ENCODE measurements around the gene ABHD8.

ABHD8 gene

DNA sequence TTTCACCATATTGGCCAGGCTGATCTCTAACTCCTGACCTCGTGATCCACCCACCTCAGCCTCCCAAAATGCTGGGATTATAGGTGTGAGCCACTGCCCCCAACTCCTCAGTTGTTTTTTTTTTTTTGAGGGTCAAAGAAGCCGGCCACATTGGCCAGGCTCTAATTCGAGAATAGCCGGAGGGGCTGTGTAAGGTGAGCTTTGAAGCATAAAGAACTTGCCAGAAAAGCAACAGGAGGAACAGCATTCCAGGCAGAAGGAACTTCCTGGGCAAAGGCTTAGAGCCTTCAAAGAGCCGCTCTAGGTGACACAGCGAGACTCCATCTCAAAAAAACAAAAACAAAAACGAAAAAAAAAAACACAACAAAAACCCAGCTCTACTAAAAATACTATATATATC, 37.2 kb downstream of the ABHD8 start:
- TF ChIP-seq POLR2AphosphoS5 (IDR thresholded peaks at IDR 0.05; ENCODE audit: borderline replicate concordance, low read depth, low read length) (no peak), EZH2 (IDR thresholded peaks at IDR 0.05) (no peak), FOXP2 (optimal IDR thresholded peaks at IDR 0.05; ENCODE audit: control extremely low read depth, extremely low read length, insufficient read depth) (no peak)
- Histone ChIP-seq H3K9me3 (ENCODE audit: low read depth, low read length) (no peaks in the 10 kb centered on the region), H3K27ac (no peak overlapping the region), H3K9ac (ENCODE audit: insufficient read length) (no peak overlapping the region), H3K36me3 (ENCODE audit: insufficient read depth, low read length) (peaks cover 4% of the 10 kb centered on the region; the same call in 1 of the 2 replicates), H3K4me3 (no peak overlapping the region)
- no peak for DNase-seq (ENCODE audit: low read depth, low spot score)

GRCh38 chr19:17264641-17264979, 38.6 kb downstream of the ABHD8 start, which contains the start of gene USHBP1:
USHBP1 (minus strand) TSS chr19:17264745; CDS start chr19:17264299, 446 bp downstream.
- no peak within 1 kb of the TSS for H3K27ac ChIP-seq
- no peak within 1 kb of the TSS for H3K9ac ChIP-seq (ENCODE audit: insufficient read length)
- no peak within 1 kb of the TSS for H3K4me3 ChIP-seq
- H3K36me3 ChIP-seq (ENCODE audit: insufficient read depth, low read length), result peaks cover 4% of the 10 kb centered on the region; the same call in 1 of the 2 replicates
- TF ChIP-seq EZH2 (IDR thresholded peaks at IDR 0.05) (no peak), POLR2AphosphoS5 (IDR thresholded peaks at IDR 0.05; ENCODE audit: borderline replicate concordance, low read depth, low read length) (no peak), FOXP2 (optimal IDR thresholded peaks at IDR 0.05; ENCODE audit: control extremely low read depth, extremely low read length, insufficient read depth) (no peak)
- no peak for DNase-seq (ENCODE audit: low read depth, low spot score)
- no peaks in the 10 kb centered on the region for H3K9me3 ChIP-seq (ENCODE audit: low read depth, low read length)

DNA sequence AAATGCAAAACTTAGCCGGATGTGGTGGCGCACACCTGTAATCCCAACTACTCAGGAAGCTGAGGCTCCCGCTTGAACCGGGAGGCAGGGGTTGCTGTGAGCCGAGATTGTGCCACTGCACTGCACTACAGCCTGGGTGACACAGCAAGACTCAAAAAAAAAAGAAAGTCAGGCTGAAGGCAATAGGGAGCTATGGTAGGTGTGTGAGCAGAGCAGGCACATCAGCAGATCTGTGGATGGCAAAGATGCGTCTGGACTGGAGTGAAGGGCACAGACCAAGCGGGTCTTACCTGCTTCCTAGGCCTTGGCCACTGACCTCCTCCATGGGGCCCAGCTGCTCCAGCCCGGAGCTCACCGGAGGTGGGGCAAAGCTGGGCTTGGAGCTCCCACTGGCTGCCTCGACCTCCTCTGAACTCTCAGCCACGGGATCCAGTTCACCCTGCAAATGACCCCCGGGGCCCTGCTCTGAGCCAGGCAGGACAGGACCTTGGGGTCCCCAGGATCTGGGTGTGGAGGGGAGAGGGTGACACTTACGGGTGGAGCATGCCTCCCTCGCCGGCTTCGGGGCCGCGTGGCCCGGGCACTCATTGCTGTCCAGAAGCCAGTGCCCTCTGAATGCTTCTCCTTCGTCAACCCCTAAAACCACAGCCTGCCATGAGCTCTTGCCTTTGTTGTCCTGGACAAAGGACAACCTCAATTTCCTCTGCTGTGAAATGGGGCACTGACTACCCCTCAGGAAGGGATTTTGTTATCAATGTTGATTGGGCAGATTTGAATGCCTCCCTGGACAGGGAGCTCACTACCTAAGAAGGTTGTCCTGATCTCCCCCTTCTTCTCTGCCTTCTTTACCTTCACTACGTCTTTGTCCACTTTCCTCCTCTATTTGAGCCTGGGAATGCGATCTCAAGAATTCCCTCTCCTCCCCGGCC, 39.2 kb downstream of the ABHD8 start:
- no peak for DNase-seq (ENCODE audit: low read depth, low spot score)
- Histone ChIP-seq H3K36me3 (ENCODE audit: insufficient read depth, low read length) (peaks cover 2% of the 10 kb centered on the region; the same call in 1 of the 2 replicates), H3K9ac (ENCODE audit: insufficient read length) (no peak overlapping the region), H3K4me3 (no peak overlapping the region), H3K27ac (no peak overlapping the region), H3K9me3 (ENCODE audit: low read depth, low read length) (no peaks in the 10 kb centered on the region)
- TF ChIP-seq FOXP2 (optimal IDR thresholded peaks at IDR 0.05; ENCODE audit: control extremely low read depth, extremely low read length, insufficient read depth) (no peak), POLR2AphosphoS5 (IDR thresholded peaks at IDR 0.05; ENCODE audit: borderline replicate concordance, low read depth, low read length) (no peak), EZH2 (IDR thresholded peaks at IDR 0.05) (no peak)

GRCh38 chr19:17262557-17262956, 40.7 kb downstream of the ABHD8 start:
- no peak overlapping the region for H3K4me3 ChIP-seq
- TF ChIP-seq EZH2 (IDR thresholded peaks at IDR 0.05) (no peak), FOXP2 (optimal IDR thresholded peaks at IDR 0.05; ENCODE audit: control extremely low read depth, extremely low read length, insufficient read depth) (no peak), POLR2AphosphoS5 (IDR thresholded peaks at IDR 0.05; ENCODE audit: borderline replicate concordance, low read depth, low read length) (no peak)

DNA sequence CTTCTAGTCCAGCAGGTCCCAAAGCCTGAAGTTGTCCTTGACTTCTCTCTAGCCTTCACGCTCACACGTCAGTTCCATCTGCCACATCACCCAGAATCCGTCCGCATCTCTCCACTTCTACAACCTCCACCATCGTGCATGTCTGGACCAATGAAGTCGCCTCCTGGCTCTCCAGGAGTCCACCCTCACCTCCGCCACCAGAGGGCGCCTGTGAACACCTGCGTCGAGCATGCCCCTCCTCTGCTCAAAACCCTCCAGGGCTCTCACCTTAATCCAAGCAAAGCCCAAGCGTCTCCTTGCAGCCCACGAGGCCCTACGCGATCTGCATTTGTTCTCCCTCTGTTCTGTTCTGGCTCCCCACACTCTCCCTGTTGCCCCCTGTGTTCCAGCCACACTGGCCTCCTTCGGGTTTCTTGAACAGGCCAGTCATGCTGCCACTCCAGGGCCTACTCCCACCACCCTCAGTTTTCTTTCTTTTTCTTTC, 42.3 kb downstream of the ABHD8 start:
- peak; percentile 37 for DNase-seq (ENCODE audit: low read depth, low spot score)
- no peak overlapping the region for H3K27ac ChIP-seq
- TF ChIP-seq EZH2 (IDR thresholded peaks at IDR 0.05), result no peak
- TF ChIP-seq FOXP2 (optimal IDR thresholded peaks at IDR 0.05; ENCODE audit: control extremely low read depth, extremely low read length, insufficient read depth), result no peak
- TF ChIP-seq POLR2AphosphoS5 (IDR thresholded peaks at IDR 0.05; ENCODE audit: borderline replicate concordance, low read depth, low read length), result no peak
- H3K4me3 ChIP-seq, result no peak overlapping the region
- H3K36me3 ChIP-seq (ENCODE audit: insufficient read depth, low read length), result no peaks in the 10 kb centered on the region
- H3K9ac ChIP-seq (ENCODE audit: insufficient read length), result no peak overlapping the region
- H3K9me3 ChIP-seq (ENCODE audit: low read depth, low read length), result no peaks in the 10 kb centered on the region

More at GRCh38 chr19:17262557-17262956, 40.7 kb downstream of the ABHD8 start:
- Histone ChIP-seq H3K9ac (ENCODE audit: insufficient read length) (no peak overlapping the region), H3K9me3 (ENCODE audit: low read depth, low read length) (no peaks in the 10 kb centered on the region), H3K36me3 (ENCODE audit: insufficient read depth, low read length) (no peaks in the 10 kb centered on the region), H3K27ac (no peak overlapping the region)
- DNase-seq (ENCODE audit: low read depth, low spot score), result no peak

- DNase-seq (ENCODE audit: low read depth, low spot score), result no peak
- H3K27ac ChIP-seq, result no peak overlapping the region
- no peak overlapping the region for H3K9ac ChIP-seq (ENCODE audit: insufficient read length)
- TF ChIP-seq EZH2 (IDR thresholded peaks at IDR 0.05) (no peak), POLR2AphosphoS5 (IDR thresholded peaks at IDR 0.05; ENCODE audit: borderline replicate concordance, low read depth, low read length) (no peak), FOXP2 (optimal IDR thresholded peaks at IDR 0.05; ENCODE audit: control extremely low read depth, extremely low read length, insufficient read depth) (no peak)
- no peaks in the 10 kb centered on the region for H3K36me3 ChIP-seq (ENCODE audit: insufficient read depth, low read length)
- H3K9me3 ChIP-seq (ENCODE audit: low read depth, low read length), result no peaks in the 10 kb centered on the region
- no peak overlapping the region for H3K4me3 ChIP-seq
Observed at GRCh38 chr19:17259934-17260333, 43.3 kb downstream of the ABHD8 start.

- H3K36me3 ChIP-seq (ENCODE audit: insufficient read depth, low read length), result no peaks in the 10 kb centered on the region
- H3K27ac ChIP-seq, result no peak overlapping the region
- TF ChIP-seq EZH2 (IDR thresholded peaks at IDR 0.05) (no peak), FOXP2 (optimal IDR thresholded peaks at IDR 0.05; ENCODE audit: control extremely low read depth, extremely low read length, insufficient read depth) (no peak)
- H3K9ac ChIP-seq (ENCODE audit: insufficient read length), result no peak overlapping the region
- H3K4me3 ChIP-seq, result no peak overlapping the region
- DNase-seq (ENCODE audit: low read depth, low spot score), result no peak
- H3K9me3 ChIP-seq (ENCODE audit: low read depth, low read length), result no peaks in the 10 kb centered on the region
Observed at GRCh38 chr19:17259118-17259780, 44.0 kb downstream of the ABHD8 start.

GRCh38 chr19:17256130-17256529, 47.1 kb downstream of the ABHD8 start:
- no peak overlapping the region for H3K4me3 ChIP-seq
- no peaks in the 10 kb centered on the region for H3K9me3 ChIP-seq (ENCODE audit: low read depth, low read length)
- no peak overlapping the region for H3K9ac ChIP-seq (ENCODE audit: insufficient read length)
- no peak overlapping the region for H3K27ac ChIP-seq
- H3K36me3 ChIP-seq (ENCODE audit: insufficient read depth, low read length), result no peaks in the 10 kb centered on the region
- DNase-seq (ENCODE audit: low read depth, low spot score), result no peak
- no peak for TF ChIP-seq POLR2AphosphoS5 (IDR thresholded peaks at IDR 0.05; ENCODE audit: borderline replicate concordance, low read depth, low read length)

All from SK-N-MC (cell line).